HG03558 (cell line): ENCODE data around the gene C6orf141.

Experiments
- ATAC-seq: cut with Tn5 transposase; IDR thresholded peaks from one replicate; pipeline ENCODE4 v1.9.1; 2021; ENCODE audit warnings: moderate number of reproducible peaks; ENCODE audit not compliant: unreplicated experiment; ENCODE audit errors: extremely low read depth

C6orf141 gene

DNA sequence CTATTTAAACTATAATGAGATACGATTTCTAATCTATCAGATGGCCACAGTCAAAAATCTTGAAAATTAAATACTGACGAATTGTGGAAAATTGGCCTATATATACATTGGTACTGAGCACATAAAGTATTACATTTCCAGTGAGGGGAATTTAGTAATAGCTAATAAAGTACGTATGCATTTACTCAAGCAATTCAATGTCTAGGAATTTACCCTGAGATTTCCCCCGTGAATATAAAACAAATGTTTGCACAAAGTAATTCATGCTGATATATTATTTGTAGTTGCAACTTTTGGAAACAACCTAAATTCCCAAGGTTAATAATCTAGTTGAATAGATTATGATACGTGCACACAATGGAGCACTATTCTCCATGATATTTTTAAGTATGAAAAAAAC is 14.7 kb upstream of the C6orf141 start:
- ATAC-seq = no peak

DNA sequence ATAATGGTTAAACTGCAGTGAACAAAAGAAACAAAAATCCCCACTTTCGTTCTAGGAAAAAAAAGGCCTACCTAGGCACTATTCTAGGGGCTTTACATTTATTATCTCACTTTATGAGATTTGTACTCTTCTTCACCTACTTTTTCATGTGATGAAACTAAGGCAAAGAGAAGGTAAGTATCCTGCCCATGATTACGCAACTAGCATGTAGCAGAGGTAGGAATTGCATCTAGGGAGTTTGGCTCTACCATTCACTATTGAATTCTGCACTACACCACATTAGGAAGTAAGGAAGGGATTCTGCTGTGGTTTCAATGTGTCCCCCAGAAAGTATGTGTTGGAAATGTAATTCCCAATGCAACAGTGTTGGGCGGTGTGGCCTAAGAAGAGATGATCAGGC is 11.4 kb upstream of the C6orf141 start:
- ATAC-seq = no peak

DNA sequence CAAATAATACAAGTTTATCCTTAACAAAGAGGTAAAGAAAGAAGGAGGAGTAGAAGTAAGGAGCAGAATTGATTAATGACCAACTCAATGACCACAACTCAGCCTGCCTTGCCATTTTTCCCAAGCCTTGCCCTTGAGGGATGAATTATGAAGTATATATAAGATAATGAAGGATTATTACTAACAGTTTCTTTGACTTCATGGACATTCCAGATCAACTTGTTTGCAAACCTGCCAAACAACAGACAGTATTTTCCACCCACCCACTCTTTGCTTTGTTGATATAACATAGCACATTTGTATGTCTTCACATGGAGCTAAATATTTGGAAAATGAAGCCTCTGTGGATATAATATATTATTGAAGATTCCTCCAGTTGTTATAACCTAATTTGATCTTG is 9.9 kb upstream of the C6orf141 start:
- no peak for ATAC-seq

DNA sequence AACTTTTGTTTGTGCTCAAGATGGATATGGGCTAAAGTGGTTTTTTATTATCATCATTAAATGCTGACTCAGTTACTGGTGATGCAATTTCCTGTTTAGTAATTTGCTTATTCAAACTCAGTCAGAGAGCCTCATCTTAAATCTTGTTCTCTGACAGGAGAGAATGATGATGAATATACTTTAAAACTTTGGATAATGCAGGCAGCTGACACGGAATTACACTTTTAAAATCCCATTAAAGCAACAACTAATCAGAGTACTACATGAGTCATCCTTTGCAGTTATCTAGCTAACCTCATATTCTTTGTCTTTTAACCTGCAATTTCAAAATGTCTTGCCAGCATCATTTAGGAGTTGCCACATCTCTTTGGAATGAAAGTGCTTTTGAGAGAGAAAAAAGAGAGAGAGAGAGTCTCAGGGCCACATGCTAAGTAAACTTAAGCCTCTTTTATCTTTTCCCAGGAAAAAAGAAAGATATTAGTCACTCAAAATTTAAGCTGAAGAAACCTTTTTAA is 9.2 kb upstream of the C6orf141 start:
- ATAC-seq = no peak

DNA sequence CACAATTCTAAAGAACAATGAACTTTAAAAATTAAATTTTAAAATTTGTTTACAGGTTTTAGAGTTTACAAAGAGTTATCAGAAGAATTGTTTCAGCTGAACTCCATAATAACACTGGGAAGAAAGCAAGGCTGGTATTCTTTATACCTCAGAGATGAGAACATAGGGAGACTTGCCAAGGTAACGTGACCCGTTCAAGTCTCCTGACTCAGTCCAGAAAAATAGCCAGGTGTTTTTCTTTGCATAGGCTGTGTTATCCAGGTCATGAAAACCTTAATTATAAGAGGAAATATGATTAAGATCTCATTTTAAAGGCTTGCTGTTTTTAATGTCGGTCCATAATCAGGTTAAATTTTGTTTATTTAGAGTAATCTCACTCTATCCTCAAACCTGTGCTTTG is 8.5 kb upstream of the C6orf141 start:
- no peak for ATAC-seq

DNA sequence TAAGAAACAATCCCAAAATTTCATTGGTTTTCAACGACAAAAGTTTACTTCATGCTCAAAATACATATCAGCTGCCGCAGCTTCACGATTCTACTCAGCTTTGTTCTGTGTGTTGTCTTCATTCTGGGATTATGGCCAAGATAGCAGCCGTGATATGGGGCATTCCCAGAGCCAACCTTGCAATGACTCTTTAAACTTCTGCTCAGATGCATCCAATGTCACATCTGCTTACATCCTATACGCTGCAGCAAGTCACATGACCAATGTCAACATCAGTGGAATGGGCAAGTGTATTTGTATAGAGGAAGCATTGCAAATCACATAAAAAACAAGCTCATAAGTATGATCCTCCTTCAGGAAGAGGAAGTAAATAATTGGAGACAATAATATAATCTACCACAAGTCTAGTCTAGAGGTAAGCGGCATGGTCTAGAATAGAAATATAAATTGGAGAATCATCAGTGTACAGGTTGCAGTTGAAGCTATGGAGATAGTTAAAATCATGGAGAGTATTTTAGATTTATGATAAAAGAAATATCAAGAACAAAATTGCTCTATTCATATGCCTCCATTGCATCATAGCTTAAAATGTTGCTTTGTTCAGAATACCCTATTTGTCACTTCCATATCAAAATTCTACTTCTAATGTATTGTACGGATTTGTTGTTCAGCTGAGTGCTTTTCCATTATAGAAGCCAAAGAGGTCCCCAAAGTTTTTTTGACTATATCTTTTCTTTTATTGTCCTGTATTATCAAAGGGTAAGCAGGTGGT is 7.2 kb upstream of the C6orf141 start:
- no peak for ATAC-seq

DNA sequence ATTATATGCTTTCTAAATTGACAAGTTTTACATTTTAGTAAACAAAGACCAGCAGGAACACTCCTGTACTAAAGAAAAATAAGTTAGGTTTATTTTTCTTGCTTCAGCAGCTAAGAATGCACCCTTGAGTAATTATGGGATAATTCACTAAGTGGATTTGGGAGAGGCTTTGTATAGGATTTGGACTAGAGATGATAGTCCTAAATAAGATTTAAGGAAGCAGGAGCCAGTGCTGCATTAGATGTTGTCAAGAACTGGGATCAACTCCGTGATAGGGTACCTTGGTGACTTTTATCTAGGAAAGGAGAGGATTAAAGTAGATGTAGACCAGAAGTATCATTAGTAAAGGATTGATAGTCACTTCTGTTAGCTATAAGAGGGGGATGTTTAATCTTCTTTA is 4.1 kb upstream of the C6orf141 start:
- no peak for ATAC-seq

DNA sequence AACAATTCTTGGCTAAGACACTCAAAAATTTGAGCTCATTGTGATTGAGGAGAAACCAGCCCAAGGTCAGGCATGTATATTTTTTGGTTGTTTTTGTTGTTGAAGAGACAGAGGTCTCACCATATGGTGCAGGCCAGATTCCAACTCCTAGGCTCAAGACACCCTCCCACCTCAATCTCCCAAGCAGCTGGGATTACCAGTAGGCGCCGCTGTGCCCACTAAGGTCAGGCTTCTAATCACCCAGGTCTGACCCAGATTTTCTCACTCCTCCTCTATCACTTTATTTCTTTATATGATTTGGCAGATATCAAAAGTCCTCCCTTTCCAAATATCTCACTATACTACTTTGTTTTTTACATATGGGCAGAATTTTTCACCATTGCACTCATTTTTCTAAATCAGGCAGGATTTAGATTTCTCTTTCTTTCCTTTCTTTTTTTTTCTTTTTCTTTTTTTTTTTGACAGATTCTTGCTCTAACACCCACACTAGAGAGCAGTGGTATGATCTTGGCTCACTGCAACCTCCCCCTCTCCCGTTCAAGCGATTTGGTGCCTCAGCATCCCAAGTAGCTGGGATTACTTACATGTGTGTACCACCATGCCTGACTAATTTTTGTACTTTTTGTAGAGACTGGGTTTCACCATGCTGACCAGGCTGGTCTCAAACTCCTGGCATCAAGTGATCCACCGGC is 1.7 kb upstream of the C6orf141 start:
- no peak for ATAC-seq

DNA sequence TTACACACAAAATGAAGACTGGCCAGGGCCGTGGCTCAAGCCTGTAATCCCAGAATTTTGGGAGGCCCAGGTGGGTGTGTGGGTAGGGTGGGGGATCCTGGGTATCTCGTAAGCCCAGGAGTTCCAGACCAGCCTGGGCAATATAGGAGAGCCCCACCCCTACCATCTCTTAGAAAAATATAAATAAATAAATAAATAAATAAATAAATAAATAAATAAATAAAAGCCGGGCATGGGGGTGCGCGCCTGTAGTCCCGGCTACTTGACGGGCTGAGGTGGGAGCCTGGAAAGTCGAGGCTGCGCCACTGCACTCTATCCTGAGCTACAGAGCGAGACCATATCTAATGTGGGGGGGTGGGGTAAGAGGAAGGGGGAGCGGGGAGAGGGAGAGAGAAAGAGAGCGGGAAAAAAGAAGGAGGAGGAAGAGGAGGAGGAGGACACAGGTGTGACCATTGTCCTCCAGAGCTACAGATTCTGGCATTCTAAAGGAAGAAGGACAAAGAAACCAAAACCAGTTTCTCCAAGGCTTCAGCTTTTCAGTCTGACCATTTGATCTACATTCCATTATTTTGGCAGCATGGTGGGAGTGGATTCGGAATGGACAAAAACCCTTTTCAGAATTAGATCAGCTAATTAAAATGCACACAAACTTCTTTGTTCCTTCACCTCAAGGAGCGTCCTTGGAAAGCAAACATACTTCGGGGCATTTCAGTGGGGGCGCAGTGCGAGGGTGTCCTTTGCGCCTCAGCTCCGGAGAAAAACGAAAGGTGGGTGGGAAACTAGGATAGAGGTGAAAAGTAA is 577 bp upstream of the C6orf141 start:
- ATAC-seq = no peak

DNA sequence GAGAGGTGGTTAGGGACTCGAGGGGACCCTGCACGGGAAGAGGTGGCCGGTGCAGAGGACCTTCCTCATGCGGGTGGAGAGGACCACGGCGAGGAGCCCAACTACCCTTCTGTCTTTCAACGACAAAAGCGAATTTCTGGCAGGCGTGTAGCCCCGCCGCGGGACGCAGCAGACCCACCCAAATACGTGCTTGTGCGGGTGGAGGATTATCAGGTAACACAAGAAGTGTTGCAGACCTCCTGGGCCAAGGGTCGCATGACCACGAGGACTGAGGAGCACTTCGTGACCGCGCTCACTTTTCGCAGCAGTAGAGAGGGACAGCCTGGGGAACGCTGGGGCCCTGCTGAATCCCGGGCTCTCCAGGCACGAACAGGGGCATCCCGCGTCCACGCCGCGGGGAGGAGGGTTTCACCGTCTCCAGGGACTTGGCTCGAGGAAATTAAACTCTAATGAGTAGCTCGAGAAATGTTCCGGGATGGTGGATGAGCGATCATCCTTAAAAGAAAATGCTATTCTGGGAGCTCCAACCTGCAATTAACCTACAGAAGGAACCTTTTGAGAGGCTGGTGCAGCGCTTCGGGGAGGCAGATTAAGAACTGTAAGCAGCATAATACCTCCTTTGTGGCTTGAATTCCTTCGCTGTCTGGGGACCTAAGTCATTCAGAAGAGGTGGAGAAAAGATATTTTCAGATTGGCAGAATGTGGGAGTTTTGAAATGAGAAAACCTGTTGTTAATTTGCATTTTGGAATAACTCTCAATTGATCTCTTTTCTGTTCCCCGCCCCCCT is 804 bp downstream of the C6orf141 start:
- ATAC-seq = no peak

DNA sequence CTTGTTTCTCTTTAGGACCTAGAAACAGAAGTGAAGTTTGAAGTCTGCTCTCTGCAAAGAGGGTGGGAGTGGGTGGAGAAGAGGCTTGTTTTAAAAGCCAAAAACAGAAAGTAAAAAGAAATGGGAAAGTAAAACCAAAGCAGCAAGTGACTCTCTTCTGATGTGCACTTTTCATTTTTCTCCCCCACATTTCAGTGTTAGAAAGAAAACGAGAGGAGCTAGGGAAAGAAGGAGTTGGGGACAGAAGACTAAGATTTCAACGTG is 1.3 kb downstream of the C6orf141 start:
- ATAC-seq = no peak

DNA sequence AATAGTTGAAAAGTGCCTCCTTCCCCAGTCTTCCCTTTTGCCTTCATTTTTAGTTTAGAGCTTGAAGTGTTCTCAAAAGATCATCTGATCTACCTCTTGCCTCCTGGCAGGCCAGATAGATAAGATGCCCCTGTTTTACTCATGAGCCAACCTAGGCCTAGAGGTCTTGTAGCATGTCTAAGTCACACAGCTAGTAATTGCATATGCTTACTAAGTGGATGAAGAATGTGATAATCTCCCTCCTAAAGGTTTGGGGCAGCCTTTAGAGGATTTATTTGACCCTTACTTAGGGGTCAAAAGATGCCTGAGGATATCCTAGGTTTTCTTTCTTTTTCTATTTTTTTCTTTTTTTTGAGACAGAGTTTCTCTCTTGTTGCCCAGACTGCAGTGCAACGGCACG is 2.1 kb downstream of the C6orf141 start:
- no peak for ATAC-seq

DNA sequence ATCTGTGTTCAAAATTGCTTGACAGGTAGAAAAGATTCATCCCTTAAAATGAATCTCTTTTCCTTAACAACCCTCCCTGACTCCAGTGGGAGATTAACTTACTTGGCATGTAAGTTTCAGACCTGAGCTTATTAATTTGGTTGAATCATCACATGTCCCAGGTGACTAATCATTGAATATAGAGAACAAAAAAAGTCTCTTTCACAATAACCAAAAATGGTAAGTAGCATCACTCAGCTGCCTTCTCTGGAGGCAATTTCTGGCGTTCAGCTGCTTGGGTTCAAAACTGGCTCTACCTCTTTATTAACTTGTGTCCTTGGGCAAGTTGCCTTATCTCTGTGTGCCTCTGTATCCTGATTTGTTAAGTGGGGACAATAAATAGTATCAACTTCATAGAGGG is 2.9 kb downstream of the C6orf141 start:
- no peak for ATAC-seq

DNA sequence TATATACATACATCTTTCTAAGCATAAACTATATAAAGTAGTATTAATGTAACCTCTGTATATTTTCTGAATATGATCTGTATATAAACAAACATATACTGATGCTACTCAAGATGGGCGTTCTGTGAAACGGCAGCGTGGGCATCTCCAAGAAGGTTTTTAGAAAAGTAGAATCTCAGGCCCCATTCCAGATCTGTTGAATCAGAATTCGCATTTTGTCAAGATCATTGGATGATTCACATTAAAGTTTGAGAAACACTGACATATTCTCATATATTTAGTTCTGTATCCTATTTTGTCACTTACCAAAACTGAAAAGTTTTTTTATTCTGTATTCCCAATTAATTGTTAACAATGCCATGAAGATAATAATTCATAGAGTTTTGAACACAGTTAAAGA is 5.5 kb downstream of the C6orf141 start:
- ATAC-seq = no peak

DNA sequence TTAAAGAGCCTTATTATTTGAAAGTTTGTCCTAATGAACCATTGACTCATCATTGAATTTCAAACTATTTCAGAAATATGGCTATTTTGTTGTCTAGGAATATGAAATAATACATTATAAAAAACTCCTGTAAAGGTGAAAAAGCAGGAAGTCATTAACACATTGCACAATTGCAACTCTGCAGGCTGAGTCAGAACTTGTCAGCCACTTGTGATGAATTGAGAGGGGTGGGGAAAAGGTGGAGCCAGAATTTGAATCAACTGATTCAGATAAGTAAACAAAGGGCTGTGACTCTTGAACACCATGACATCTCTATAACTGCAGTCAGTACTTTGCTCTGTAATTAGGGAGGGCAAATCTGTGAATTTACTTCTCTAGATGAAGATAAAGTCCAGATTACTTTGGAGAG is 6.0 kb downstream of the C6orf141 start:
- ATAC-seq = no peak

DNA sequence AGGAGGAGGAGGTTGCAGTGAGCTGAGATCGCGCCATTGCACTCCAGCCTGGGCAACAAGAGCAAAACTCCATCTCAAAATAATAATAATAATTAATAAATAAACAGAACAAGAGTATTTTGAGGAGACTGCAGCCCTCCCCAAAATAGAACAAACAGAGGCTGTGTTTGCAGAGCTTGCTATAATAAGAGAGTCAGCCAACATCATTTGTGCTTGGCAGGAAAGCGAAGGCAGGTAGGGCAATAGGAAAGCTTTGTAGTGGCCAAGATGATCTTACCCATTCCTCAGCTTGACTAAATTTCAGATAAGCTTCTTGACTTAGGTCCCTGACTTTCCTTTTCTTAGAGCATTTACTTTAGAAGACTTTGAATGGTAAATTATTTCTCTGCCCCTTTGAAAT is 6.7 kb downstream of the C6orf141 start:
- no peak for ATAC-seq

DNA sequence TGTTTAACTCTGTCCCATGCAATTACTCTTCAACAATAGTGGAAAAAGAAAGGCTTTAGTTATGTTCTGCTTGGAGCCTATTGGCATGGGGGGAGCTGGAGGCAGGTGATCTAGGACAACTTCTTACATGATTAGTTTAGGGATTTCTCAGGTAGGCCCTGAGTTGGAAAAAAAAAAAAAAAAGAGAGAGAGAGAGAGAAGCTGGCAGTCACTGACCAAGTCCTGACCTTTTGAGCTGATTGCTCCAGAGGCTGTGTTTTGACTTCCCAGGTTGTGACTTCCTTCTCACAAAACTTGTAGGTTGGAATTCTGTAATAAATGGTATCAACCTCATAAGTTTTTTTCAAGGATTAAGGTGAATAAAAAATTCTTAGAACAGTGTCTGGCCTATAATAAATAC is 7.8 kb downstream of the C6orf141 start:
- ATAC-seq = no peak

DNA sequence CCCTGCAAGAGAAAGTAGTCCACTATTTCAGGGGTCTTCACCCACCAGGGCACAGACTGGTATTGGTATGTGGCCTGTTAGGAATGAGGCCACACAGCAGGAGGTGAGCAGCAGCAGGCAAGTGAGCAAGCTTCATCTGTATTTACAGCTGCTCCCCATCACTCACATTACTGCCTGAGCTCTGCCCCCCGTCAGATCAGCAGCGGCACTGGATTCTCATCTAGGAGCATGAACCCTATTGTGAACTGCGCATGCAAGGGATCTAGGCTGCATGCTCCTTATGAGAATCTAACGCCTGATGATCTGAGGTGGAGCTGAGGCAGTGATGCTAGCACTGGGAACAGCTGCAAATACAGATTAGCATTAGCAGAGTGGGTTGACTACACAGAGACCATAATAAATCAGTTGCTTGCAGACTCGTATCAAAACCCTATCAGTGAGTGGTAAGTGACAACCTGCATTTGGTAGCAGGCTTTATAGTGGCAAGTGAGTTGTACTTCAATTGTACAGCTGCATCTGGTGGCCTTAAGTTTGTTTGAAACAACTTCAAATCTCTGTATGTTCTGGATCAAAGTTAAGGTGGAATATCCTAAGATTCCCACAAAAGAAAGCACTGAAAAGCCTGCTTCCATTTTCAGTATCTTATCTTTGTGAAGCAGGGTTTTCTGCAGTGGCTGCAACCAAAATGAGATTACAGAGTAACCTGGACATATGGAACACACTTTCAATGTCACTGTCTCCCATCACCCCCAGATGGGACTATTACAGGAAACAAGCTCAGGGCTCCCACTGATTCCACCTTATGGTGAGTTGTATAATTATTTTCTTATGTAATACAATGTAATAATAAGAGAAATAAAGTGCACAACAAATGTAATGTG is 12.8 kb downstream of the C6orf141 start:
- no peak for ATAC-seq

DNA sequence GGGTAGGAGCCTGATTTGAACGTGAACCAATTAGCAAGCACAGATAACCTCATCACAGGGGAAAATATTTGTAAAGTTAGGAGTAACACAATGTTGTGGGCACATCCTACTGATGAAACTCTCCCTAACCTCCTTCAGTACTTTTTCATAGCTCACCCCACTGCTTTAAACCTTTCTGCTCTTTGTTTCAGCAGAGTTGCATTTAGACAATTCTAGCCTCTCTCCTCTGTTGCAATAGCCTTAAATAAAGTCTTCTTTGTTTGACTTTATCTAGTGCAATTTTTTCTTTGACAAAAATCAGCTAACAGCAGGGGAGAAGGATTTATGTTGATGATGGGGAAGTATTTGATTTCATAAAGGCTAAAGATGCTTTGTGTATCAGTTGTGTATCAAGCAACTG is 14.1 kb downstream of the C6orf141 start:
- ATAC-seq = no peak

DNA sequence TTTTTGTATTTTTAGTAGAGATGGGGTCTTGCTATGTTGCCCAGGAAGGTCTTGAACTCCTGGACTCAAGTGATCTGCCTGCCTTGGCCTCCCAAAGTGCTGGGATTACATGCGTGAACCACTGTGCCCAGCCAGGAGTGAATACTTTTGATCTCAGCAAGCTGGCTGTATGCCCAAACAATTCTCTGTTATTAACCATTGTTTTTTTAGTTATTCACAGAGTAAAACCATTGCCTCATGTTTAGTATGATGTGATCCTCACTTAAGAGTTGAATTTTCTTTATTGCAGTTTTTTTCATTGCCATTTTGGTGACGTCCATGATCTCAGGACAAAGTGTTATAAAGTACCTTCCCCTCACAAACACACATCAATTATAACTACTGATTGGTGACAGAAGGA is 14.8 kb downstream of the C6orf141 start:
- ATAC-seq = no peak
